NOMO-1 treated with dmso at 0.1 percent for 144 hours (cell line): ENCODE results near the gene PHKA2.
"Not testable (repeated sequence)": the region's sequence is repeated elsewhere in the genome, so short reads cannot be mapped to it uniquely, and the experiment has no call there.

ENCODE experiments used
- DNase-seq: peaks from one replicate; lab custom pipeline; 2025; ENCODE audit not compliant: unreplicated experiment; lab: John Stamatoyannopoulos, UW

Gene PHKA2

DNA sequence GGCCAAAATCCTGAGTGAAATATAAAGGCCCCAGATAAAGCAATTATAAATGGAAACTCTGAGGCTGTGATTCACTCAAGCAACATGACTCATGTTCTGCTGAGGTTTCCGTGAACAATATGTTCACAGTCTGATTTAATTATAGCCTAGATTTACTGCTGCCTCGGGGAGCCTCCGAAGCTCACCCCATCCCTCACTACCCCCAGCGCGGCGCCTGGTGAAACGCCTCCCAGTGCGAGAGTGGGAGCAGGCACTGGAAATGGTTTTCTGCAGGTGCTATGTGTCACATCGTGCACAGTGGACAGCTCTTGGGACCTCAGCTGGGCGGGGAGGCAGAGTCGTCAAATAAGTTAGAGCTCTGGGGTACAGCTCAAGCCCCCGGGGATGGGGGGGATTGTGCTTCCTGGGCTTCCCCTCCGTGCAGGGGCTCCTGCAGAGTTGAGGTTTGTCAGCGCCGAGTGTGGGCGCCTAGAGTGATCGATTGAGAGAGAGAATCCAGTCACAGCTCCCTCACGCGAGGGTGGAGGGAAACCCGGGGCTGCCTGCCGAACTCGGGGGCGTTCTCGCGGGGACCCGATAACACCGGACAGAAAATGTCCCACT lies 110.6 kb downstream of the PHKA2 start:
- DNase-seq: peak; percentile 14

DNA sequence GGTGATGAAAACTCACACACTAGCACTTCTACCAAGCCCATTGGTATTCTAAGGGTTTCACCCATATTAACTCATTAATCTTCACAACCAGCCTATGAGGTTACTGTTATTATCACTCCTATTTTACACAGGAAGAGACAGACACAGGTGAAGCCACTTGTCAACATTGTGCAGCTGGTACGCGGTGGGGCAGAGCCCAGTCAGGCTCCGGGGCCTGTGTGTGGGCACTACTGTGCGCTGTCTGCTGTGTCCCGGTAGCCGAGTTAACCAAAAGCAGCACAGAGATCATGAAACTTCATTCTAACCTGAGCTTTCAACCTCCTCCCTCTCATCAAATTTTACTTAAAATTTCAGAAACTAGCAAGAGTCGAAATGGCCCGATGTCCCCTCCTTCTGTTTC lies 111.3 kb downstream of the PHKA2 start:
- DNase-seq: no peak

DNA sequence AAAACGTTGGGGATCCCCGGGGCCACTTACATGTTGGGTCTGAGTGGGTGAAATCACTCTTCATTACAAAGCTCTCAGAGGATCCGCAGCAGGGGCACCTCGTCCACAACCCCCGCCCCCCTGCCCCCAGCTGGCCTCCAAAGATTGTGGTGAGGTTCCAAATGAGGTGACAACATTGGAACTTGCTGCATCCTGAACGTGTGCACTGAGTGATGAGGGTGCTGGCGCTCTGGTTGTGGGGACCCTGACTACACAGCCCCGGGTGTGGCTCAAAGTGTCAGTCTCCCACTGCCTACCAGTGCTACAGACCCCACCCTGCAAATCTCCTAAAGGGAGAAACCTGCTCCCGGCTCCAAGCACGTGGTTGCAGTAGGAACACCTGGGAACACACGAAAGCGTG lies 111.9 kb downstream of the PHKA2 start:
- DNase-seq: no peak

DNA sequence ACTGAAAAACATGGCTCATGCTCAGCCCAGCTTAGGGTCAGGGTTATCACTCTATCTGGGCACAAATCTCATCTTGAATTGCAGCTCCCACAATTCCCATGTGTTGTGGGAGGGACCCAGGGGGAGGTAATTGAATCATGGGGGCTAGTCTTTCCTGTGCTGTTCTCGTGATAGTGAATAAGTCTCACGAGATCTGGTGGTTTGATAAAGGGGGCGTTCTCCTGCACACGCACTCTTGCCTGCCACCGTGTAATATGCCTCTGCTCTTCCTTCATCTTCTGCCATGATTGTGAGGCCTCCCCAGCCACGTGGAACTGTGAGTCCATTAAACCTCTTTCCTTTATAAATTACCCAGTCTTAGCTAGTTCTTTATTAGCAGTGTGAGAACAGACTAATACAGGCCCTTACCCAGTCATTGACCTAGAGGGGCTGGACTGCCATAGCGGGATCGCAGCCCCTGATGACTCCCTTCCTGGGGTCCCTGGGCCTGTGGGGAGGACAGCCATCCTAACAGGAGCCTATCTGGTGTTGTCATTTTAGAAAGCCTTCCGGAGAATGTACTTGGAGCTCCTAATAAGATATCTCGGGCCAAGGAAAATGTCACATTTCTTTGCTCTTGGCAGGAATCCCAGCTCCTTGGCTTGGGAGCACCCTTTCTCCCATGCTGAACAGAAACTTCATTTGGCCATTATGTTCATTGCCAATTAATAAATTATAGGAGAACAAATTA lies 112.6 kb downstream of the PHKA2 start:
- no peak for DNase-seq

DNA sequence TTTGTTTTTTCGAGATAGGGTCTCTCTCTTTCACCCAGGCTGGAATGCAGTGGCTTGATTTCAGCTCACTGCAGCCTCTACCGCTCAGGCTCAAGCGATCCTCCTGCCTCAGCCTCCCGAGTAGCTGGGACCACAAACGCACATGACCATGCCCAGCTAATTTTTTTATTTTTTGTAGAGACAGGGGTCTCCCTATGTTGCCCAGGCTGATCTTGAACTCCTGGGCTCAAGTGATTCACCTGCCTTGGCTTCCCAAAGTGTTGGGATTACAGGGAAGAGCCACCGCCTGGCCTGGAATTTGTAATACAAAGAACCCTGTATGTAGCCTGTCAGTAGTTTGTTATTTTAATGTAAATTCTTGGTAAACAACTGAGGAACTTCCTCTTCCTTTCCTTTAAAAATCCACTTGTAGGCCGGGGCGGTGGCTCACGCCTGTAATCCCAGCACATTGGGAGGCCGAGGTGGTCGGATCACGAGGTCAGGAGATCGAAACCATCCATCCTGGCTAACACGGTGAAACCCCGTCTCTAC lies 119.5 kb downstream of the PHKA2 start:
- no peak for DNase-seq

DNA sequence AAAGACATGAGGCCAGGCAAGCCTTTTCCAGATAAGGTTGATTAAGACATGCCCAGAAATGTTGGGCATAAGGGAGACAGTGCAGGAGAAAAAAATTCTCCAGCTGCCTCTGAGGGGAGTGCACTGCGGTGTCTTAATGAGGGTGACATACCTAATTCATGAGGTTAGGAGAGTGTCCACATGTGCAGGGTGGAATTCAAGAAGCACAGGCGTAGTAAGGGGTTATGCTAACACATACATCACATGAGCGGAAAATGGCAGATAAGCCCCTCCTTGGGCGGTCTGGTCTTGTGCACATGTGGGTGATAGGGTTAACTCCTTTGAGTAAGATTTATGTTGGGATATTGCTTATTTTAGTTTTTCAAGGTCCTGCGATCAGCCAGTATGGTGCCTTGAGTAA lies 122.4 kb downstream of the PHKA2 start:
- no peak for DNase-seq

DNA sequence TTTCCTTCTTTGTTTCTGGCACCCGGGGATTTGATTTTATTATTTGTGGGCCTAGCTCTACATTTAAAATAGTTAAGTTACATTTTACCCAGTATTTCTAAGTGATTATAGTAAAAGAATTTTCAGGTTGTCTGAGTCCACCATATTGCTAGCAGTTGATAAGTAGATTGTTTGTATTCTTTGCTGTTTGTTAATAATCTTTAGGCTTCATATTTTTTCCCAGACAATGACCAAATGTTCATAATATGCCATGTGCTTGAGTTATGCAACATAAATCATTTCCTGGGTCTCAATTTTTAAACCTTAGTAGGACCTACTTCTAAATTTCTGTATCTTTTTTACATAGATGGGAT lies 127.3 kb downstream of the PHKA2 start:
- DNase-seq: no peak

DNA sequence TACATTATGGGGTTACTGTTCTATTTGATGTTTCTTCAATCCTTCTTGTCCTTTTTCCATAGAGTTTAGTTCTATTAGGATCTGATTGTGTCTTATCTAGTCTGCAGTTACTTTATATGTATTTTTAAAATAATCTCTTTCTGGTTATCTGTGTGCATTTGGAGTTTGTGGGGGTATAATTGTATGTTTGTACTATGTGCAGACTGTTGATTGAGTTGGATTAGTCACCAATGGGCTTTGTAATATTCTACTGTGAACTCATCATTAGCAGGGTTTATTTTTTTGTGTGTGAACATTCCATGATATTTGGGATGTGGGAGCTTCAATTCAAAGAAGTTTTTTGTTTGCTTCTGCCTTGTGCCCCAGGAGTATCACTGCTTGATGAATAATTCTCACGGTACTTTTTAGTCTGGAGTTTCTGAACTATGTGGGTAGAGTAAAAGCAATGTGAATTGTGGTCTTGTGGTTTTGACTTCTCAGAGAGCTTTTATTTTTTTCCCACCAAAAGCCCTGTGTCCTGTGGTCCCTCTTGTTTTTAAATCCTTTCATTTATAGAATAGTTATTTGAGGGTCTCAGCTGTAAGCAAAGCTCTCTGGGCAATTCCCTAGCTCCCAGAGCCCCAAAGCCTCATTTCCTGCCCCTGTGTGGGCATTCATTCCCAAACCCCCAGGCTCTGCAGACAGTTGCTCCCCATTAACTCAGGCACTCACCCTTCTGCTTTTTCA lies 127.8 kb downstream of the PHKA2 start:
- DNase-seq: peak; percentile 13

DNA sequence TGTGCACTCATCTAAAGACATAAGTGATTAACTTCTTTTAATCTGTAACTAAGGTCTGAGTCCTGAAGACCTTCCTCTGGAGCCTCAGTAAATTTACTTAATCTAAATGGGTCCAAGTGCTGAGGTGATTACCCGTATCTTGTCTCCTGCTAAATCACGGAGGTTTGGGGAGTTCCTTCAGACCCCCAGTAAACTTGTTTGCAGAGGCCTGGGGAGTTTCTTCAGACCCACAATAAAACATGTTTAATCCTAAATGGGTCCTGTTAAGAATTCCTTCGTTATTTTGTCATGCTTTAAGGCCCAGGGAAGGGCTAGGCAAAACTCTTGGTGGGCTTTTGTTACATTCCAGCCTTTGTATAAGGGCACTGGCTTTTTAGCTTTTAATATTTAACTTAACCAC lies 136.0 kb downstream of the PHKA2 start:
- not testable (repeated sequence) for DNase-seq
